Adrenal gland (tissue), 12 donors: ENCODE data around the gene C10orf53. TPM values are rescaled to one million over a fixed set of nuclear protein-coding genes. Genes with fewer than 3 reads are reported as not detected.

Experiments
- DNase-seq, 7 donors: peaks; one replicate each; pipeline ENCODE4 v3.0.0-alpha.2; 2019 to 2020
- H3K27ac ChIP-seq, 5 donors: fragments of 200-600 bp; sonication (generic) in 4 of 5; 1 replicate in 3 of 5; 2 replicates in 2 of 5; pipeline versions ENCODE4 v1.5.1 to v1.8.0; 2016 to 2020; ENCODE audit warnings: mild to moderate bottlenecking in 1 of 5
- H3K27me3 ChIP-seq: fragments of 200-600 bp; 2 replicates; pipeline ENCODE4 v1.8.0; 2021
- H3K36me3 ChIP-seq, 2 donors: fragments of 200-600 bp; replicated peaks in 1 of 2; 1 replicate in 1 of 2; 2 replicates in 1 of 2; pipeline versions ENCODE4 v1.5.1 to v1.8.0; 2018 to 2022
- H3K4me1 ChIP-seq, 2 donors: fragments of 200-600 bp; replicated peaks in 1 of 2; 1 replicate in 1 of 2; 2 replicates in 1 of 2; pipeline versions ENCODE4 v1.5.1 to v1.8.0; 2018 to 2021
- H3K4me3 ChIP-seq, 4 donors: fragments of 200-600 bp; sonication (generic) in 3 of 4; one replicate each; pipeline ENCODE4 v1.5.1; 2016 to 2018
- H3K9me3 ChIP-seq, 3 donors: fragments of 200-600 bp; sonication (generic) in 1 of 3; replicated peaks in 1 of 3; 1 replicate in 2 of 3; 2 replicates in 1 of 3; pipeline versions ENCODE4 v1.5.1 to v1.8.0; 2016 to 2021
- POLR2A ChIP-seq, 2 donors: fragments of 450-650 bp; IDR thresholded peaks; one replicate each; pipeline ENCODE4 v1.6.1; 2017; ENCODE audit warnings: antibody characterized with exemption in 2 of 2, mild to moderate bottlenecking in 2 of 2, moderate library complexity in 1 of 2
- WGBS, 4 donors: extraction: QIAGEN DNeasy Blood & Tissue Kit in 2 of 4; methylation state at CpG; one replicate each; pipeline versions ENCODE4 v1.1.5 to v1.1.7; 2013 to 2017; 5-methylcytosine and 5-hydroxymethylcytosine counted together
- intact Hi-C, 2 donors: fragments of 100-400 bp; cut with DNase I; formaldehyde crosslinking; loops; one replicate each; pipeline versions ENCODE4 v1.14.1 to v1.15.0; 2022 to 2023
- polyA plus RNA-seq, 3 donors: library from polyadenylated mRNA; stranded (reverse); fragments of 200-250 nt in 2 of 3; fragments of 350-450 nt in 1 of 3; fragmentation: Illumina TruSeq in 1 of 3; extraction: RNeasy Lipid Tissue Mini Kit (QIAGEN cat#74804) in 1 of 3; gene quantifications; one replicate each; pipeline ENCODE4 v1.2.3, GENCODE V29; 2013 to 2014
- total RNA-seq, 9 donors: library from RNA; depleted of rRNA in 4 of 9; stranded (reverse); fragments of >200 nt in 4 of 9; fragments of 120-200 nt in 1 of 9; fragmentation: NEBNext Ultra II Directional in 1 of 9; extraction: Animal tissue kit (Norgen Biotek cat#: 25700) in 1 of 9; gene quantifications; one replicate each; pipeline versions ENCODE4 v1.1.0 to v1.2.4, GENCODE V29; 2013 to 2023
- TF ChIP-seq, protein P1 (sequence below), 6 experiments: fragments of 450-650 bp in 4 of 6; fragments of 200-600 bp in 2 of 6; sonication (generic) in 1 of 6; IDR thresholded peaks; 1 replicate in 5 of 6; 2 replicates in 1 of 6; pipeline versions ENCODE4 v1.5.1 to v1.8.0; 2016 to 2021; ENCODE audit warnings: antibody characterized with exemption in 6 of 6, mild to moderate bottlenecking in 2 of 6, moderate library complexity in 1 of 6
- donor health status: healthy with polysubstance abuse.
- donor health status: Bipolar disorder and iron deficiency.
- donor health status: DM: yes; HTN: yes; CAD: no.
- donor health status: DM: no; HTN: no; CAD: no.
- donor health status: DM: no; HTN: no; CAD: no.
- donor health status: DM: yes; HTN: yes; CAD: no.

Gene C10orf53
- total and polyA plus RNA-seq, 12 donors, result not detected

GRCh38 chr10:49694466-49694865 is 15.0 kb downstream of the C10orf53 start:
- H3K27me3 ChIP-seq, result peaks cover 3% of the 10 kb centered on the region
- no peaks in the 10 kb centered on the region for H3K36me3 ChIP-seq
- H3K4me3 ChIP-seq, result no peak overlapping the region
- 57 to 93% (median 75%) methylated on average over 3 to 6 of the region's 6 CpGs for WGBS, 4 donors
- intact Hi-C loops, result no loop called here
- H3K4me1 ChIP-seq, result no peaks in the 10 kb centered on the region
- TF ChIP-seq POLR2A (IDR thresholded peaks at IDR 0.05), result no peak
- TF ChIP-seq, protein P1, sequence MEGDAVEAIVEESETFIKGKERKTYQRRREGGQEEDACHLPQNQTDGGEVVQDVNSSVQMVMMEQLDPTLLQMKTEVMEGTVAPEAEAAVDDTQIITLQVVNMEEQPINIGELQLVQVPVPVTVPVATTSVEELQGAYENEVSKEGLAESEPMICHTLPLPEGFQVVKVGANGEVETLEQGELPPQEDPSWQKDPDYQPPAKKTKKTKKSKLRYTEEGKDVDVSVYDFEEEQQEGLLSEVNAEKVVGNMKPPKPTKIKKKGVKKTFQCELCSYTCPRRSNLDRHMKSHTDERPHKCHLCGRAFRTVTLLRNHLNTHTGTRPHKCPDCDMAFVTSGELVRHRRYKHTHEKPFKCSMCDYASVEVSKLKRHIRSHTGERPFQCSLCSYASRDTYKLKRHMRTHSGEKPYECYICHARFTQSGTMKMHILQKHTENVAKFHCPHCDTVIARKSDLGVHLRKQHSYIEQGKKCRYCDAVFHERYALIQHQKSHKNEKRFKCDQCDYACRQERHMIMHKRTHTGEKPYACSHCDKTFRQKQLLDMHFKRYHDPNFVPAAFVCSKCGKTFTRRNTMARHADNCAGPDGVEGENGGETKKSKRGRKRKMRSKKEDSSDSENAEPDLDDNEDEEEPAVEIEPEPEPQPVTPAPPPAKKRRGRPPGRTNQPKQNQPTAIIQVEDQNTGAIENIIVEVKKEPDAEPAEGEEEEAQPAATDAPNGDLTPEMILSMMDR (IDR thresholded peaks at IDR 0.05), result no peak
- DNase-seq, result no peak
- no peak overlapping the region for H3K27ac ChIP-seq
- no peaks in the 10 kb centered on the region for H3K9me3 ChIP-seq

GRCh38 chr10:49696311-49696710 is 16.9 kb downstream of the C10orf53 start:
- Histone ChIP-seq H3K4me3 (no peak overlapping the region), H3K27me3 (peaks cover 3% of the 10 kb centered on the region), H3K27ac (no peak overlapping the region), H3K4me1 (no peaks in the 10 kb centered on the region), H3K9me3 (no peaks in the 10 kb centered on the region), H3K36me3 (no peaks in the 10 kb centered on the region)
- no peak for DNase-seq
- 67 to 78% (median 72%) methylated on average over 7 of the region's 7 CpGs for WGBS, 4 donors
- intact Hi-C loops, result no loop called here
- TF ChIP-seq POLR2A (IDR thresholded peaks at IDR 0.05), result no peak
- TF ChIP-seq, protein P1 (IDR thresholded peaks at IDR 0.05), result no peak

GRCh38 chr10:49698679-49699078 is 19.2 kb downstream of the C10orf53 start:
- no peaks in the 10 kb centered on the region for H3K9me3 ChIP-seq
- 67 to 79% (median 73%) methylated on average over 5 to 9 of the region's 9 CpGs for WGBS, 4 donors
- intact Hi-C loops, result no loop called here

GRCh38 chr10:49700211-49700610 is 20.8 kb downstream of the C10orf53 start:
- Histone ChIP-seq H3K4me3 (no peak overlapping the region), H3K27ac (no peak overlapping the region), H3K9me3 (no peaks in the 10 kb centered on the region), H3K36me3 (no peaks in the 10 kb centered on the region), H3K4me1 (no peaks in the 10 kb centered on the region), H3K27me3 (no peaks in the 10 kb centered on the region)
- no peak for TF ChIP-seq POLR2A (IDR thresholded peaks at IDR 0.05)
- TF ChIP-seq, protein P1 (IDR thresholded peaks at IDR 0.05), result no peak
- intact Hi-C loops, result no loop called here
- WGBS, 4 donors, result 57 to 90% (median 87%) methylated on average over 1 to 3 of the region's 3 CpGs
- no peak for DNase-seq

More at GRCh38 chr10:49698679-49699078, 19.2 kb downstream of the C10orf53 start:
- H3K27me3 ChIP-seq, result peaks cover 3% of the 10 kb centered on the region
- H3K4me1 ChIP-seq, result no peaks in the 10 kb centered on the region
- no peak for DNase-seq
- H3K4me3 ChIP-seq, result no peak overlapping the region
- no peak overlapping the region for H3K27ac ChIP-seq
- H3K36me3 ChIP-seq, result no peaks in the 10 kb centered on the region
- TF ChIP-seq, protein P1 (IDR thresholded peaks at IDR 0.05), result no peak
- TF ChIP-seq POLR2A (IDR thresholded peaks at IDR 0.05), result no peak
